ENCODE data around the gene GRM8. TPM values are rescaled to one million over a fixed set of nuclear protein-coding genes. Genes with fewer than 3 reads are reported as not detected.

The GRM8 gene
- total RNA-seq, 6 donors from 2014 or later: 0.49 to 6.5 (median 1.8) TPM; not detected in 3

- TF ChIP-seq, protein P1, sequence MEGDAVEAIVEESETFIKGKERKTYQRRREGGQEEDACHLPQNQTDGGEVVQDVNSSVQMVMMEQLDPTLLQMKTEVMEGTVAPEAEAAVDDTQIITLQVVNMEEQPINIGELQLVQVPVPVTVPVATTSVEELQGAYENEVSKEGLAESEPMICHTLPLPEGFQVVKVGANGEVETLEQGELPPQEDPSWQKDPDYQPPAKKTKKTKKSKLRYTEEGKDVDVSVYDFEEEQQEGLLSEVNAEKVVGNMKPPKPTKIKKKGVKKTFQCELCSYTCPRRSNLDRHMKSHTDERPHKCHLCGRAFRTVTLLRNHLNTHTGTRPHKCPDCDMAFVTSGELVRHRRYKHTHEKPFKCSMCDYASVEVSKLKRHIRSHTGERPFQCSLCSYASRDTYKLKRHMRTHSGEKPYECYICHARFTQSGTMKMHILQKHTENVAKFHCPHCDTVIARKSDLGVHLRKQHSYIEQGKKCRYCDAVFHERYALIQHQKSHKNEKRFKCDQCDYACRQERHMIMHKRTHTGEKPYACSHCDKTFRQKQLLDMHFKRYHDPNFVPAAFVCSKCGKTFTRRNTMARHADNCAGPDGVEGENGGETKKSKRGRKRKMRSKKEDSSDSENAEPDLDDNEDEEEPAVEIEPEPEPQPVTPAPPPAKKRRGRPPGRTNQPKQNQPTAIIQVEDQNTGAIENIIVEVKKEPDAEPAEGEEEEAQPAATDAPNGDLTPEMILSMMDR (IDR thresholded peaks at IDR 0.05): no peak
- no peak for TF ChIP-seq POLR2AphosphoS5 (IDR thresholded peaks at IDR 0.05)
- TF ChIP-seq EP300 (IDR thresholded peaks at IDR 0.05): no peak
- TF ChIP-seq POLR2A (IDR thresholded peaks at IDR 0.05): no peak
- DNase-seq (no peak), ATAC-seq (ENCODE audit: low FRiP score in 2 of 2) (no peak)
- Histone ChIP-seq H3K36me3 (no peaks in the 10 kb centered on the region), H3K4me1 (no peaks in the 10 kb centered on the region), H3K27ac (no peak overlapping the region), H3K4me3 (no peak overlapping the region), H3K27me3 (no peaks in the 10 kb centered on the region), H3K9me3 (no peaks in the 10 kb centered on the region)
Measured at GRCh38 chr7:126529833-126530232, 722.9 kb downstream of the GRM8 start.

DNA sequence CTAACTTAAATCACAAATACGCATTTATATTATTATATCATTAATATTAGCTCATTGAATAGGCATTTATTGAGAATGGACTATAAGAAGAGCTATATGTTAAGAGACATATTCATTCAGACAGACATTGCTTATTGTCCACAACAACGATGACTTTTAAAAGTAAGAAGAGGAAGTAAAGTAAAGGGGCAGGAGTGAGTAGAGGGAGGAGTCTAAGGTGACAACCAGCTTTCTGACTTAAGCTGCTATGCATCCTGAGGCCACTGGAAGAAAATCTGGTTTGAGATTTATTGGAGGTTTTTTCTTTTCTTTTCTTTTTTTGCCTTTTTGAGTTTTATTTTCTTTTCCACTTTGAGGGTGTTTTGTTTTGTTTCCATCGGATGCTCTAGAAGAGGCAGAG is 723.5 kb downstream of the GRM8 start:
- H3K4me1 ChIP-seq: no peaks in the 10 kb centered on the region
- H3K4me3 ChIP-seq: no peak overlapping the region
- ATAC-seq (ENCODE audit: low FRiP score in 2 of 2) (no peak), DNase-seq (no peak)
- no peak overlapping the region for H3K27ac ChIP-seq
- no peaks in the 10 kb centered on the region for H3K9me3 ChIP-seq
- no peaks in the 10 kb centered on the region for H3K27me3 ChIP-seq
- WGBS, 2 donors: 77 to 78% methylated on average over 3 of the region's 3 CpGs
- TF ChIP-seq POLR2AphosphoS5 (IDR thresholded peaks at IDR 0.05) (no peak), EP300 (IDR thresholded peaks at IDR 0.05) (no peak), POLR2A (IDR thresholded peaks at IDR 0.05) (no peak)
- TF ChIP-seq, protein P1 (IDR thresholded peaks at IDR 0.05): no peak
- H3K36me3 ChIP-seq: no peaks in the 10 kb centered on the region

DNA sequence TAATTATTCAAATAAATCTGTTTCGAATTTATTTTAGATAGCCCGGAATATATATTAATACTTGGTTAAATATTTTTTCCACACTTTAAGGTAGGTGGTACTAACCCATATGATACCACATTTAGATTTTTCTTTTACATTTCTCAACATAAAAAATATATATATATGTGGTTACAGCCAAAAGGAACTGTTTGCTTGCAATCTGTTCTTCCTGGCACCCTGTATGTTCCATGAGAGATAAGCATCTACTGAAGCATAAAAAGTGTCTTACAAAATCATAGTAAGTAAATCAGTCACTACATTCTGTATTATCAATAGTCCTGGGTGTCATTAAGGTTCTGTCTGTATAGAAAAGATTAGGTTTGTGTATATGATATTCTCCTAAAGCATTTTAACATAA is 726.8 kb downstream of the GRM8 start:
- Histone ChIP-seq H3K4me1 (no peaks in the 10 kb centered on the region), H3K27ac (no peak overlapping the region), H3K4me3 (no peak overlapping the region), H3K36me3 (no peaks in the 10 kb centered on the region), H3K9me3 (no peaks in the 10 kb centered on the region), H3K27me3 (no peaks in the 10 kb centered on the region)
- TF ChIP-seq POLR2A (IDR thresholded peaks at IDR 0.05): no peak
- TF ChIP-seq EP300 (IDR thresholded peaks at IDR 0.05): no peak
- TF ChIP-seq POLR2AphosphoS5 (IDR thresholded peaks at IDR 0.05): no peak
- TF ChIP-seq, protein P1 (IDR thresholded peaks at IDR 0.05): no peak
- no peak for ATAC-seq (ENCODE audit: low FRiP score in 2 of 2)
- WGBS, 2 donors: 90 to 94% methylated on average over 2 of the region's 2 CpGs
- no peak for DNase-seq

- no peak for ATAC-seq (ENCODE audit: low FRiP score in 2 of 2)
- WGBS, 2 donors: 80 to 93% methylated on average over 1 of the region's 1 CpG
- H3K27me3 ChIP-seq: no peaks in the 10 kb centered on the region
Measured at GRCh38 chr7:126524967-126525366, 727.8 kb downstream of the GRM8 start.

GRCh38 chr7:126511046-126511445 is 741.7 kb downstream of the GRM8 start:
- H3K27me3 ChIP-seq: no peaks in the 10 kb centered on the region
- 37 to 73% methylated on average over 2 of the region's 2 CpGs for WGBS, 2 donors
- DNase-seq: no peak
- H3K9me3 ChIP-seq: no peaks in the 10 kb centered on the region
- ATAC-seq (ENCODE audit: low FRiP score in 2 of 2): no peak
- H3K4me3 ChIP-seq: no peak overlapping the region
- TF ChIP-seq POLR2A (IDR thresholded peaks at IDR 0.05) (no peak), POLR2AphosphoS5 (IDR thresholded peaks at IDR 0.05) (no peak), EP300 (IDR thresholded peaks at IDR 0.05) (no peak)
- TF ChIP-seq, protein P1 (IDR thresholded peaks at IDR 0.05): no peak
- no peaks in the 10 kb centered on the region for H3K4me1 ChIP-seq
- no peak overlapping the region for H3K27ac ChIP-seq
- no peaks in the 10 kb centered on the region for H3K36me3 ChIP-seq

More at GRCh38 chr7:126524967-126525366, 727.8 kb downstream of the GRM8 start:
- Histone ChIP-seq H3K36me3 (no peaks in the 10 kb centered on the region), H3K4me1 (no peaks in the 10 kb centered on the region), H3K9me3 (no peaks in the 10 kb centered on the region), H3K4me3 (no peak overlapping the region), H3K27ac (no peak overlapping the region)
- no peak for DNase-seq
- TF ChIP-seq, protein P1 (IDR thresholded peaks at IDR 0.05): no peak
- TF ChIP-seq POLR2A (IDR thresholded peaks at IDR 0.05): no peak
- no peak for TF ChIP-seq EP300 (IDR thresholded peaks at IDR 0.05)
- TF ChIP-seq POLR2AphosphoS5 (IDR thresholded peaks at IDR 0.05): no peak

Data from upper lobe of left lung (tissue), 6 donors.